NB4 (cell line): ENCODE data around the gene COL4A4.
A peak's percentile ranks its signal among the peaks of the same experiment; 100 is the strongest.

Source experiments
- DNase-seq: peaks from one replicate; pipeline ENCODE4 v3.0.0; 2010; ENCODE audit warnings: low read depth
- H3K4me3 ChIP-seq: one replicate; pipeline ENCODE4 v1.5.1; 2011; ENCODE audit warnings: mild to moderate bottlenecking, low read depth, low read length, moderate library complexity
- CTCF ChIP-seq: IDR thresholded peaks from one replicate; pipeline ENCODE4 v1.5.1; 2012; ENCODE audit warnings: low read depth, low read length
- MYC ChIP-seq: IDR thresholded peaks from 2 replicates; pipeline ENCODE4 v1.6.1; 2011; ENCODE audit warnings: low read depth, low read length
- POLR2A ChIP-seq: IDR thresholded peaks from 2 replicates; pipeline ENCODE4 v1.6.1; 2011; ENCODE audit warnings: mild to moderate bottlenecking; ENCODE audit not compliant: insufficient read length; ENCODE audit errors: extremely low read depth
- TF ChIP-seq, protein P1 (sequence below): IDR thresholded peaks from 2 replicates; pipeline ENCODE4 v1.6.1; 2011; ENCODE audit warnings: low read depth, low read length

The COL4A4 gene

GRCh38 chr2:226985583-226985946 is 178.4 kb downstream of the COL4A4 start:
- no peak overlapping the region for H3K4me3 ChIP-seq
- TF ChIP-seq MYC (no peak), CTCF (no peak), POLR2A (no peak)
- TF ChIP-seq, protein P1, sequence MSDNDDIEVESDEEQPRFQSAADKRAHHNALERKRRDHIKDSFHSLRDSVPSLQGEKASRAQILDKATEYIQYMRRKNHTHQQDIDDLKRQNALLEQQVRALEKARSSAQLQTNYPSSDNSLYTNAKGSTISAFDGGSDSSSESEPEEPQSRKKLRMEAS = no peak
- no peak for DNase-seq

DNA sequence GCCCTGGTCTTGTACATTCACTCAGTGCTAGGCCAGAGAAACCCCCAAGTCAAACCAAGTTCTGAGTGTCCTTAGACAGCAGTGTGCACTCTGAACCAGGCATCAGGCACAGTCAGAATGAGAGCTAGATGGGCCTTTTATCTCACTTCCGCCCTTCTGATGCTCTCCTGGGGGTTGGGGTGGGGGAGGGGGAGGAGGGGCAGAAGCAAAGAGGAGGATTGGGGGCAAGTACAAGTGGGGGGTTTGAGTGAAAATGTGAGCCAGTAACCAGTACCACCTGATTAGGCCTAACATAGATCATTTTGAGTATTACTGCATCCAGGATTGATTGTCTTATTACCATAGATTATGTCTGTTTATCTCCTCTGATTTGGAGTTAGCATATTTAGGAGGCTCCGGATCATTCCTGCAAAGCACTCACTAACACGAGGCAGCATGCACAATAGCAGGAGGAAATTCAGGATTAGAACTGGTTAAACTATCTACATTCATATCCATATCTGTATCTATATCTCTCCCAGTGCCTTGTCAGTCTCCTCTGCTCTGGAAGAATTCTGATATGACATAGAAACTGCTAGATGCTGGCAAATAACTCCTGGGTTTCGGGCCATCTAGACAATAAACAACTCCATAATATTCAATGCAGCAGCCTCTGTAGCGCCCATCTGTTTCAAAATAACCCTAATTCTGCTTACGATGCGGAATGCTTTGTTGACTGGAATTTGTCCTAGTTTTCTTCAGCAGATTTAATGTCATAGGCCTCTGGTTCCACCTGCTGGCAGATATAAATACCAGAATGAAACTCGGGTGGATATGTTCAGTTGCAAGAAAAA is 179.0 kb downstream of the COL4A4 start:
- DNase-seq = peak; percentile 60
- no peak for TF ChIP-seq MYC
- peak; percentile 42 for TF ChIP-seq CTCF
- no peak overlapping the region for H3K4me3 ChIP-seq

DNA sequence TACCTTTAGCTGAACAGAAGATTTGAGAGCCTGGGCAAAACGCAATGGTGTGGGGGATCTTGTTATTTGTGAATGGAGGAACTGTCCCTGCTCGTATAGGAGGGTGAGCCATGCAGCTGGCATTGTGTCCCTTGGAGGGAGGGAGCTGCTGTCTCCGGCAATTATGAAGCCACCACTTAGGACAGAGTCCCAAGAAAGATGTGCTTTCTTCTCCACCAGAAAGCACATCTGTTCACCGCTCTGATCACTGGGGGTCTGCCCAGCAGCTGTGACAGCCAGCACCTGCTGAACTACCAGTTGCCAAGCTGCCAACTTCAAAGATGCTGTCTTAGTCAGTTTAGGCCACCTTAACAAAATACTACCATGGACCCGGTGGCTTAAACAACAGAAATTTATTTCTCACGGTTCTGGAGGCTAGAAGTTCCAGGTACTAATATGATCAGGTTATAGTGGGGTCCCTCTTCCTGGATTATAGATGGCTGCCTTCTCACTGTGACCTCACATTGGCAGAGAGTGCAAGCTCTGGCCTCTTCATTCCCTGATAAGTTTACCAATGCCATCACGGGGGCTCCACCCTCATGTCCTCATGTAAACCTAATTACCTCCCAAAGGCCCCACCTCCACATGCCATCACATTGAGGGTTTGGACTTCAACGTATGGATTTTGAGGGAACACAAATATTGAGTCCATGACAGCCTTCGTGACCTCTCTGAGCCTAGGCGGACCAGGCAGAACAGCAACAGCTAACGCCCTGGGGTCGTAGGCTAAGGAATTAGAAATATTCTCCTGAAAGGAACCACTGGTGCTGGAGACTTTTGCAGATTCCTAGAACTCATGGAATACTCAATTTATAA is 179.9 kb downstream of the COL4A4 start:
- DNase-seq = no peak
- no peak for TF ChIP-seq POLR2A
- no peak for TF ChIP-seq CTCF
- TF ChIP-seq, protein P1 = no peak
- TF ChIP-seq MYC = no peak
- H3K4me3 ChIP-seq = no peak overlapping the region

- no peak for DNase-seq
- no peak overlapping the region for H3K4me3 ChIP-seq
These were observed 182.1 kb downstream of the COL4A4 start for GRCh38 chr2:226981791-226982326.

DNA sequence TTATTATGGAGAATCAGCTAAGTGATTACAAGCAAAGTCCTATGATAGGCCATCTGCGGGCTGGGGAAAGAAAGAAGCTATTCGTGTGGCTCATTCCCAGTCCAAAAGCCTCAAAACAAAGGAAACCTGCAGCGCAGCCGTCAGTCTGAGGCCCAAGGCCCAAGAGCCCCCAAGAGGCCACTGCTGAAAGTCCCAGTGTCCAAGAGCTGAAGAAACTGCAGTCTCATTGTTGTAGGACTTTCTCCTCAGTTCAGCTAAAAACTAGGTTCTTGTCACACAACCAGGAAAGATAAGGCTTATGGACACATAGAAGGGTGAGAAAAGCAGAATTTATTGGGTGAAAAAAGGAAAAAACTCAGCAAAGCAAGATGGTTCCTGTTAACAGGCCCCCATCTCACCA is 185.0 kb downstream of the COL4A4 start:
- TF ChIP-seq MYC (no peak), POLR2A (no peak), CTCF (no peak)
- TF ChIP-seq, protein P1 = no peak
- DNase-seq = no peak
- H3K4me3 ChIP-seq = no peak overlapping the region

More at GRCh38 chr2:226981791-226982326, 182.1 kb downstream of the COL4A4 start:
- TF ChIP-seq POLR2A (no peak), MYC (no peak)

DNA sequence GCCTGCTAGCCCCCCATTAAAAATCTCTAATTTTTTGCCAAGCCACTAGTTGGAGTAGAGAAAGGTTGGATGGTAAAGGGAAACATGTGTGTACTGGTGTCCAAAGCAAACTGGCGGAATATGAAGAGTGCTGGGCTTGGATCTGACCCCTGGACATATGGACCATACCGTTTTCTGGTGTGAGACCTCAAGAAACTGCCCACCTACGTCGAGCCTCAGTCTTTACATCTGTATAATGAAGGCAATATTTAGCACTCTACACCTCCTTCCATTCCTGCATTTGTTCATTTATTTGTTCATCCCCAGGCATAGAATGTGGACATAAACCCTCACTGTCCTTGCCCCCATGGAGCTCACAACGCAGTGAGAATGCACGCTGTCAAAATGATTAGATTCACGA is 185.7 kb downstream of the COL4A4 start:
- TF ChIP-seq MYC = no peak
- TF ChIP-seq POLR2A = no peak
- TF ChIP-seq, protein P1 = no peak
- TF ChIP-seq CTCF = no peak

More for the DNA sequence above, 185.7 kb downstream of the COL4A4 start:
- DNase-seq = no peak
- H3K4me3 ChIP-seq = no peak overlapping the region
